Tibial nerve (tissue), 4 donors: ENCODE data around the gene PTPRK.

ENCODE experiments used
- CTCF ChIP-seq, 5 experiments: fragments of 200-600 bp in 3 of 5; fragments of 450-650 bp in 2 of 5; sonication (generic) in 3 of 5; IDR thresholded peaks; one replicate each; pipeline ENCODE4 v1.5.1; 2016 to 2019; ENCODE audit warnings: antibody characterized with exemption in 5 of 5, mild to moderate bottlenecking in 3 of 5, moderate library complexity in 2 of 5
- EP300 ChIP-seq, 2 donors: sonication (generic); formaldehyde crosslinking; IDR thresholded peaks; one replicate each; pipeline ENCODE4 v1.6.1; 2017; ENCODE audit warnings: antibody characterized with exemption in 2 of 2, mild to moderate bottlenecking in 1 of 2
- POLR2A ChIP-seq, 2 donors: fragments of 450-650 bp; IDR thresholded peaks; one replicate each; pipeline ENCODE4 v1.6.1; 2017; ENCODE audit warnings: antibody characterized with exemption in 2 of 2, mild to moderate bottlenecking in 2 of 2, moderate library complexity in 2 of 2

- no peak for TF ChIP-seq CTCF (IDR thresholded peaks at IDR 0.05)
- no peak for TF ChIP-seq POLR2A (IDR thresholded peaks at IDR 0.05)
- TF ChIP-seq EP300 (IDR thresholded peaks at IDR 0.05) = no peak
Observed at GRCh38 chr6:128518434-128519131, 1.8 kb downstream of the PTPRK start.
